Measurements from ENCODE around the gene MKNK2.

MKNK2 gene

GRCh38 chr19:2058570-2059421, 7.8 kb upstream of the MKNK2 start:
- no peak for DNase-seq (ENCODE audit: low read depth in 2 of 3, low spot score in 1 of 3)

- DNase-seq (ENCODE audit: low read depth in 2 of 3, low spot score in 1 of 3) = no peak
These were observed 6.7 kb upstream of the MKNK2 start for GRCh38 chr19:2057484-2058469.

- no peak for DNase-seq (ENCODE audit: low read depth in 2 of 3, low spot score in 1 of 3)
These were observed 5.8 kb upstream of the MKNK2 start for GRCh38 chr19:2056837-2057192.

- DNase-seq (ENCODE audit: low read depth in 2 of 3, low spot score in 1 of 3) = no peak
These were observed 5.1 kb upstream of the MKNK2 start for GRCh38 chr19:2055931-2056836.

- DNase-seq (ENCODE audit: low read depth in 2 of 3, low spot score in 1 of 3) = no peak
These were observed 3.7 kb upstream of the MKNK2 start for GRCh38 chr19:2054763-2055162.

GRCh38 chr19:2053601-2054389, 2.8 kb upstream of the MKNK2 start:
- no peak for DNase-seq (ENCODE audit: low read depth in 2 of 3, low spot score in 1 of 3)

- DNase-seq (ENCODE audit: low read depth in 2 of 3, low spot score in 1 of 3) = no peak
These were observed 995 bp upstream of the MKNK2 start for GRCh38 chr19:2051773-2052704.

GRCh38 chr19:2050349-2050990, 574 bp downstream of the MKNK2 start:
- no peak for DNase-seq (ENCODE audit: low read depth in 2 of 3, low spot score in 1 of 3)

GRCh38 chr19:2049741-2050348, 1.2 kb downstream of the MKNK2 start:
- peak in 1 of 3 donors; percentile 49 for DNase-seq (ENCODE audit: low read depth in 2 of 3, low spot score in 1 of 3)

- DNase-seq (ENCODE audit: low read depth in 2 of 3, low spot score in 1 of 3) = no peak
These were observed 1.9 kb downstream of the MKNK2 start for GRCh38 chr19:2048959-2049740.

GRCh38 chr19:2048104-2048958, 2.7 kb downstream of the MKNK2 start:
- no peak for DNase-seq (ENCODE audit: low read depth in 2 of 3, low spot score in 1 of 3)

- DNase-seq (ENCODE audit: low read depth in 2 of 3, low spot score in 1 of 3) = no peak
These were observed 3.5 kb downstream of the MKNK2 start for GRCh38 chr19:2047449-2048103.

- DNase-seq (ENCODE audit: low read depth in 2 of 3, low spot score in 1 of 3) = no peak
These were observed 4.0 kb downstream of the MKNK2 start for GRCh38 chr19:2047076-2047448.

- no peak for DNase-seq (ENCODE audit: low read depth in 2 of 3, low spot score in 1 of 3)
These were observed 4.8 kb downstream of the MKNK2 start for GRCh38 chr19:2046046-2046907.

- DNase-seq (ENCODE audit: low read depth in 2 of 3, low spot score in 1 of 3) = no peak
These were observed 5.5 kb downstream of the MKNK2 start for GRCh38 chr19:2045501-2046045.

Data from stimulated activated CD4-positive, alpha-beta T cell treated with anti-CD3 and anti-CD28 coated beads, Interleukin-12 subunit alpha, Interleukin-12 subunit beta, amount 100 ng/mL, for 48 hours (primary cell).